H1 (cell line): ENCODE data around the gene KCNQ1. TPM values are rescaled to one million over a fixed set of nuclear protein-coding genes. Genes with fewer than 3 reads are reported as not detected.

Source experiments
- CBX8 ChIP-seq: fragments of 300-800, 300-1000 bp; sonication (generic); IDR thresholded peaks from 2 replicates; pipeline ENCODE4 v1.7.1; 2016; ENCODE audit warnings: low read depth, low read length, borderline replicate concordance
- JUN ChIP-seq: IDR thresholded peaks from 2 replicates; pipeline ENCODE4 v1.6.1; 2011; ENCODE audit warnings: low read depth, mild to moderate bottlenecking, improper control_type of control experiment, low read length
- RAD21 ChIP-seq, 2 experiments: IDR thresholded peaks in 1 of 2; conservative IDR thresholded peaks in 1 of 2; 2 replicates each; pipeline ENCODE4 v1.6.1; 2011; ENCODE audit warnings: low read depth in 2 of 2, low read length in 2 of 2, improper control_type of control experiment in 1 of 2, inconsistent platforms in 1 of 2, mild to moderate bottlenecking in 1 of 2, moderate library complexity in 1 of 2
- TCF12 ChIP-seq: IDR thresholded peaks from 2 replicates; pipeline ENCODE4 v1.6.1; 2011; ENCODE audit warnings: low read depth, mild to moderate bottlenecking, low read length
- polyA plus RNA-seq, 7 experiments: library from polyadenylated mRNA; depleted of rRNA in 3 of 7; stranded (reverse) in 5 of 7; unstranded in 2 of 7; fragments of >200 nt in 5 of 7; fragments of 200-250 nt in 2 of 7; gene quantifications; 1 replicate in 5 of 7; 2 replicates in 1 of 7; 4 replicates in 1 of 7; pipeline versions ENCODE4 v1.2.1 to v1.2.3, GENCODE V29; 2011 to 2013; ENCODE audit warnings: missing spikeins in 2 of 7, mixed read lengths in 2 of 7
- total RNA-seq: library from RNA; stranded (reverse); fragmentation: NEBNext Ultra II Directional; extraction: Animal tissue kit (Norgen Biotek cat#: 25700); gene quantifications from 2 replicates; pipeline ENCODE4 v1.2.1, GENCODE V29; 2021
- TF ChIP-seq, protein P1 (sequence below): fragments of 300-600 bp; sonication (generic); IDR thresholded peaks from 2 replicates; pipeline ENCODE4 v1.7.1; 2012; ENCODE audit warnings: low read length, moderate library complexity, mild to moderate bottlenecking, inconsistent platforms; ENCODE audit not compliant: insufficient replicate concordance

KCNQ1 gene
- total and polyA plus RNA-seq, 2 of the 8 experiments (the other 6 are each of a cell fraction or from before 2014, with no cell fraction given) = 1.9 to 2.0 TPM

DNA sequence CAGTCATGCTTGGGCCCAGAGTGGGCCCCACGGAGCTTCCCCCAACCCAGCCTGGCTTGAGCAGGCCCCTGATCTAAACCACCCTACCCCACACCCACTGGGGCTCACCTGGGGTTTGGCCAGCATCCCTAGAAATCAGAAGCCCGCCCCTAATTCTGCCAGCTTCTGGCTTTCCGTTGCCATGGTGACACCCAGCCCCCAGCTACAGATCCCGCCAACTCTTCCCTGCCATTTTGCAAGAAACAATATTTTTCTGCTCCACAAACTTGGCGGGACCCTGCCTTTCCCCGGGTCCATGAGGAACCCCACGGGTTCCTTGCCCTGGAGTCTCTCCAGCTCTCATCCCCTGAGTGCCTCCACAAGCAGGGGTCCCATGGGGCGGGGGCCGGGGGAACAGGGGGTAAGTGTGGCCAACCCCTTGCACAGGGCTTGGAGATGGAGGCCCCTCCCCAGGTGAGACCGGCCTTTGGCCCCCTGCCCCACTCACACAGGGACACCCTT is 350.7 kb downstream of the KCNQ1 start (continued):
- TF ChIP-seq, protein P1, sequence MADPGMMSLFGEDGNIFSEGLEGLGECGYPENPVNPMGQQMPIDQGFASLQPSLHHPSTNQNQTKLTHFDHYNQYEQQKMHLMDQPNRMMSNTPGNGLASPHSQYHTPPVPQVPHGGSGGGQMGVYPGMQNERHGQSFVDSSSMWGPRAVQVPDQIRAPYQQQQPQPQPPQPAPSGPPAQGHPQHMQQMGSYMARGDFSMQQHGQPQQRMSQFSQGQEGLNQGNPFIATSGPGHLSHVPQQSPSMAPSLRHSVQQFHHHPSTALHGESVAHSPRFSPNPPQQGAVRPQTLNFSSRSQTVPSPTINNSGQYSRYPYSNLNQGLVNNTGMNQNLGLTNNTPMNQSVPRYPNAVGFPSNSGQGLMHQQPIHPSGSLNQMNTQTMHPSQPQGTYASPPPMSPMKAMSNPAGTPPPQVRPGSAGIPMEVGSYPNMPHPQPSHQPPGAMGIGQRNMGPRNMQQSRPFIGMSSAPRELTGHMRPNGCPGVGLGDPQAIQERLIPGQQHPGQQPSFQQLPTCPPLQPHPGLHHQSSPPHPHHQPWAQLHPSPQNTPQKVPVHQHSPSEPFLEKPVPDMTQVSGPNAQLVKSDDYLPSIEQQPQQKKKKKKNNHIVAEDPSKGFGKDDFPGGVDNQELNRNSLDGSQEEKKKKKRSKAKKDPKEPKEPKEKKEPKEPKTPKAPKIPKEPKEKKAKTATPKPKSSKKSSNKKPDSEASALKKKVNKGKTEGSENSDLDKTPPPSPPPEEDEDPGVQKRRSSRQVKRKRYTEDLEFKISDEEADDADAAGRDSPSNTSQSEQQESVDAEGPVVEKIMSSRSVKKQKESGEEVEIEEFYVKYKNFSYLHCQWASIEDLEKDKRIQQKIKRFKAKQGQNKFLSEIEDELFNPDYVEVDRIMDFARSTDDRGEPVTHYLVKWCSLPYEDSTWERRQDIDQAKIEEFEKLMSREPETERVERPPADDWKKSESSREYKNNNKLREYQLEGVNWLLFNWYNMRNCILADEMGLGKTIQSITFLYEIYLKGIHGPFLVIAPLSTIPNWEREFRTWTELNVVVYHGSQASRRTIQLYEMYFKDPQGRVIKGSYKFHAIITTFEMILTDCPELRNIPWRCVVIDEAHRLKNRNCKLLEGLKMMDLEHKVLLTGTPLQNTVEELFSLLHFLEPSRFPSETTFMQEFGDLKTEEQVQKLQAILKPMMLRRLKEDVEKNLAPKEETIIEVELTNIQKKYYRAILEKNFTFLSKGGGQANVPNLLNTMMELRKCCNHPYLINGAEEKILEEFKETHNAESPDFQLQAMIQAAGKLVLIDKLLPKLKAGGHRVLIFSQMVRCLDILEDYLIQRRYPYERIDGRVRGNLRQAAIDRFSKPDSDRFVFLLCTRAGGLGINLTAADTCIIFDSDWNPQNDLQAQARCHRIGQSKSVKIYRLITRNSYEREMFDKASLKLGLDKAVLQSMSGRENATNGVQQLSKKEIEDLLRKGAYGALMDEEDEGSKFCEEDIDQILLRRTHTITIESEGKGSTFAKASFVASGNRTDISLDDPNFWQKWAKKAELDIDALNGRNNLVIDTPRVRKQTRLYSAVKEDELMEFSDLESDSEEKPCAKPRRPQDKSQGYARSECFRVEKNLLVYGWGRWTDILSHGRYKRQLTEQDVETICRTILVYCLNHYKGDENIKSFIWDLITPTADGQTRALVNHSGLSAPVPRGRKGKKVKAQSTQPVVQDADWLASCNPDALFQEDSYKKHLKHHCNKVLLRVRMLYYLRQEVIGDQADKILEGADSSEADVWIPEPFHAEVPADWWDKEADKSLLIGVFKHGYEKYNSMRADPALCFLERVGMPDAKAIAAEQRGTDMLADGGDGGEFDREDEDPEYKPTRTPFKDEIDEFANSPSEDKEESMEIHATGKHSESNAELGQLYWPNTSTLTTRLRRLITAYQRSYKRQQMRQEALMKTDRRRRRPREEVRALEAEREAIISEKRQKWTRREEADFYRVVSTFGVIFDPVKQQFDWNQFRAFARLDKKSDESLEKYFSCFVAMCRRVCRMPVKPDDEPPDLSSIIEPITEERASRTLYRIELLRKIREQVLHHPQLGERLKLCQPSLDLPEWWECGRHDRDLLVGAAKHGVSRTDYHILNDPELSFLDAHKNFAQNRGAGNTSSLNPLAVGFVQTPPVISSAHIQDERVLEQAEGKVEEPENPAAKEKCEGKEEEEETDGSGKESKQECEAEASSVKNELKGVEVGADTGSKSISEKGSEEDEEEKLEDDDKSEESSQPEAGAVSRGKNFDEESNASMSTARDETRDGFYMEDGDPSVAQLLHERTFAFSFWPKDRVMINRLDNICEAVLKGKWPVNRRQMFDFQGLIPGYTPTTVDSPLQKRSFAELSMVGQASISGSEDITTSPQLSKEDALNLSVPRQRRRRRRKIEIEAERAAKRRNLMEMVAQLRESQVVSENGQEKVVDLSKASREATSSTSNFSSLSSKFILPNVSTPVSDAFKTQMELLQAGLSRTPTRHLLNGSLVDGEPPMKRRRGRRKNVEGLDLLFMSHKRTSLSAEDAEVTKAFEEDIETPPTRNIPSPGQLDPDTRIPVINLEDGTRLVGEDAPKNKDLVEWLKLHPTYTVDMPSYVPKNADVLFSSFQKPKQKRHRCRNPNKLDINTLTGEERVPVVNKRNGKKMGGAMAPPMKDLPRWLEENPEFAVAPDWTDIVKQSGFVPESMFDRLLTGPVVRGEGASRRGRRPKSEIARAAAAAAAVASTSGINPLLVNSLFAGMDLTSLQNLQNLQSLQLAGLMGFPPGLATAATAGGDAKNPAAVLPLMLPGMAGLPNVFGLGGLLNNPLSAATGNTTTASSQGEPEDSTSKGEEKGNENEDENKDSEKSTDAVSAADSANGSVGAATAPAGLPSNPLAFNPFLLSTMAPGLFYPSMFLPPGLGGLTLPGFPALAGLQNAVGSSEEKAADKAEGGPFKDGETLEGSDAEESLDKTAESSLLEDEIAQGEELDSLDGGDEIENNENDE = no peak
- TF ChIP-seq JUN (no peak), RAD21 (IDR thresholded peaks at IDR 0.05 in 1 of 2, conservative IDR thresholded peaks at IDR 0.05 in 1 of 2; ENCODE audit: low read depth in 2 of 2, low read length in 2 of 2) (no peak), TCF12 (no peak), CBX8 (no peak)
